ENCODE results near the gene MOGAT2. TPM values are rescaled to one million over a fixed set of nuclear protein-coding genes. Genes with fewer than 3 reads are reported as not detected.
"Not testable (repeated sequence)": the region's sequence is repeated elsewhere in the genome, so short reads cannot be mapped to it uniquely, and the experiment has no call there.

Gene MOGAT2
- polyA plus RNA-seq, 10 donors = 0.08 TPM; not detected in 9

GRCh38 chr11:75754933-75755332 lies 37.3 kb downstream of the MOGAT2 start:
- not testable (repeated sequence) for DNase-seq

- DNase-seq = no peak
These were observed 40.0 kb downstream of the MOGAT2 start for GRCh38 chr11:75757651-75758050.

GRCh38 chr11:75759832-75760231 lies 42.2 kb downstream of the MOGAT2 start:
- DNase-seq = no peak

- DNase-seq = no peak
These were observed 42.6 kb downstream of the MOGAT2 start for GRCh38 chr11:75760243-75760642.

GRCh38 chr11:75760710-75761493 lies 43.3 kb downstream of the MOGAT2 start:
- peak in 1 of 3 donors; percentile 20 for DNase-seq

GRCh38 chr11:75762158-75762557 lies 44.5 kb downstream of the MOGAT2 start:
- no peak for DNase-seq

GRCh38 chr11:75762885-75763284 lies 45.2 kb downstream of the MOGAT2 start:
- DNase-seq = no peak

- DNase-seq = no peak
These were observed 46.2 kb downstream of the MOGAT2 start for GRCh38 chr11:75763846-75764245.

- DNase-seq = no peak
These were observed 47.5 kb downstream of the MOGAT2 start for GRCh38 chr11:75765116-75765515.

GRCh38 chr11:75766443-75767227 lies 49.0 kb downstream of the MOGAT2 start:
- DNase-seq = no peak

GRCh38 chr11:75767228-75767572 lies 49.6 kb downstream of the MOGAT2 start:
- DNase-seq = no peak

- no peak for DNase-seq
These were observed 50.1 kb downstream of the MOGAT2 start for GRCh38 chr11:75767793-75768111.

- DNase-seq = peak; percentile 43 to 89 (median 71)
These were observed 50.7 kb downstream of the MOGAT2 start, which contains the start of gene DGAT2 for GRCh38 chr11:75768112-75768908. Gene DGAT2, plus strand, starts transcription at chr11:75768778. Its CDS starts 214 bp downstream, at chr11:75768992.

GRCh38 chr11:75768909-75769771 lies 51.5 kb downstream of the MOGAT2 start:
- DNase-seq = peak in 1 of 3 donors; percentile 24

GRCh38 chr11:75770102-75770501 lies 52.5 kb downstream of the MOGAT2 start:
- DNase-seq = no peak

GRCh38 chr11:75771646-75772410 lies 54.2 kb downstream of the MOGAT2 start:
- peak in 1 of 3 donors; percentile 13 for DNase-seq

GRCh38 chr11:75773595-75774353 lies 56.1 kb downstream of the MOGAT2 start:
- no peak for DNase-seq

GRCh38 chr11:75775056-75775455 lies 57.4 kb downstream of the MOGAT2 start:
- no peak for DNase-seq

GRCh38 chr11:75776546-75776945 lies 58.9 kb downstream of the MOGAT2 start:
- DNase-seq = no peak
